HEK293T (cell line): ENCODE measurements around the gene IFT80.

Source experiments
- CTCF ChIA-PET: fragments of 350-600 bp; formaldehyde crosslinking; extraction: SDS; loops from one replicate; lab custom pipeline; 2021; ENCODE audit warnings: antibody characterized with exemption, inconsistent platforms; lab: Yijun Ruan, JAX
- POLR2A ChIA-PET: fragments of 350-600 bp; formaldehyde crosslinking; extraction: SDS; loops from one replicate; lab custom pipeline; 2020; ENCODE audit warnings: antibody characterized with exemption, inconsistent platforms; lab: Yijun Ruan, JAX
- DNase-seq: peaks from one replicate; pipeline ENCODE4 v3.0.0; 2012; ENCODE audit warnings: mixed read lengths; ENCODE audit errors: extremely low spot score
- ARNT ChIP-seq: fragments of 450-650 bp; IDR thresholded peaks from 2 replicates; pipeline ENCODE4 v1.6.1; 2017; ENCODE audit warnings: mild to moderate bottlenecking
- BHLHE40 ChIP-seq: fragments of 450-650 bp; IDR thresholded peaks from 2 replicates; pipeline ENCODE4 v1.6.1; 2016; ENCODE audit warnings: mild to moderate bottlenecking, moderate library complexity, borderline replicate concordance
- CTBP1 ChIP-seq: fragments of 450-650 bp; IDR thresholded peaks from 2 replicates; pipeline ENCODE4 v1.6.1; 2016; ENCODE audit warnings: borderline replicate concordance
- ELF4 ChIP-seq: fragments of 450-650 bp; IDR thresholded peaks from 2 replicates; pipeline ENCODE4 v1.6.1; 2017; ENCODE audit warnings: antibody characterized with exemption
- FOXA1 ChIP-seq: fragments of 450-650 bp; IDR thresholded peaks from 2 replicates; pipeline ENCODE4 v1.6.1; 2016; ENCODE audit warnings: mild to moderate bottlenecking
- FOXK2 ChIP-seq: fragments of 450-650 bp; IDR thresholded peaks from 2 replicates; pipeline ENCODE4 v1.6.1; 2016; ENCODE audit warnings: mild to moderate bottlenecking
- FOXM1 ChIP-seq: fragments of 450-650 bp; IDR thresholded peaks from 2 replicates; pipeline ENCODE4 v1.6.1; 2017; ENCODE audit warnings: mild to moderate bottlenecking, borderline replicate concordance
- HDGF ChIP-seq: fragments of 450-650 bp; IDR thresholded peaks from 2 replicates; pipeline ENCODE4 v1.6.1; 2017; ENCODE audit warnings: antibody characterized with exemption, borderline replicate concordance
- L3MBTL2 ChIP-seq: fragments of 450-650 bp; conservative IDR thresholded peaks from 2 replicates; pipeline ENCODE4 v1.6.1; 2016; ENCODE audit warnings: mild to moderate bottlenecking
- LEF1 ChIP-seq: fragments of 450-650 bp; IDR thresholded peaks from 2 replicates; pipeline ENCODE4 v1.6.1; 2017; ENCODE audit warnings: mild to moderate bottlenecking, borderline replicate concordance
- NFRKB ChIP-seq: fragments of 450-650 bp; IDR thresholded peaks from 2 replicates; pipeline ENCODE4 v1.6.1; 2016; ENCODE audit warnings: mild to moderate bottlenecking, moderate library complexity
- SP1 ChIP-seq: fragments of 450-650 bp; IDR thresholded peaks from 2 replicates; pipeline ENCODE4 v1.6.1; 2017
- SUZ12 ChIP-seq: fragments of 450-650 bp; IDR thresholded peaks from 2 replicates; pipeline ENCODE4 v1.6.1; 2016; ENCODE audit warnings: mild to moderate bottlenecking
- TARDBP ChIP-seq: fragments of 450-650 bp; IDR thresholded peaks from 2 replicates; pipeline ENCODE4 v1.6.1; 2016
- ZNF384 ChIP-seq: fragments of 450-650 bp; IDR thresholded peaks from 2 replicates; pipeline ENCODE4 v1.6.1; 2016
- TF ChIP-seq, protein P1 (sequence below): fragments of 450-650 bp; IDR thresholded peaks from 2 replicates; pipeline ENCODE4 v1.6.1; 2016

Gene IFT80

DNA sequence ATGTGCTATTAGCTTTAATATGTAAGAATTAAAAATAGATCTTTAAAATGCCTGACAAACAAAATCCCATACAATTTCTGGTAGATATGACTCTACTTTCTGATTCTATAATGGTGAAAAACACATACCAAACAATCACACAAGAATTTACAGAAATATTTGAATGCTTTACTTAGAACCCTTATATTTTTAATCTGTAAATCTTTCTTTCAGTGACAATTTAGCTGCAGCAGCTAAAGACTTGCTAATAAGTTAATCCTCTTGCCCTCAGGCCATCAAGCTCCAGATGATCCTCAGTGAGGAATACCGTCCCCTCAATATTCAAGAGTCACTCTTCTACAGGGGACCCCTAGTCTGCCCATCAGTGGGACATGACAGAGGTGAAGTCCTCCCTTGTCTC, 118.2 kb downstream of the IFT80 start:
- POLR2A ChIA-PET, result no interaction called here
- DNase-seq, result no peak
- TF ChIP-seq ELF4 (no peak), FOXA1 (no peak), FOXK2 (no peak), LEF1 (no peak), NFRKB (no peak), SP1 (no peak), ARNT (no peak), L3MBTL2 (no peak), BHLHE40 (no peak), CTBP1 (no peak), SUZ12 (no peak), ZNF384 (no peak), HDGF (no peak), TARDBP (no peak)
- TF ChIP-seq, protein P1, sequence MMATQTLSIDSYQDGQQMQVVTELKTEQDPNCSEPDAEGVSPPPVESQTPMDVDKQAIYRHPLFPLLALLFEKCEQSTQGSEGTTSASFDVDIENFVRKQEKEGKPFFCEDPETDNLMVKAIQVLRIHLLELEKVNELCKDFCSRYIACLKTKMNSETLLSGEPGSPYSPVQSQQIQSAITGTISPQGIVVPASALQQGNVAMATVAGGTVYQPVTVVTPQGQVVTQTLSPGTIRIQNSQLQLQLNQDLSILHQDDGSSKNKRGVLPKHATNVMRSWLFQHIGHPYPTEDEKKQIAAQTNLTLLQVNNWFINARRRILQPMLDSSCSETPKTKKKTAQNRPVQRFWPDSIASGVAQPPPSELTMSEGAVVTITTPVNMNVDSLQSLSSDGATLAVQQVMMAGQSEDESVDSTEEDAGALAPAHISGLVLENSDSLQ, result no peak
- CTCF ChIA-PET, result no interaction called here

DNA sequence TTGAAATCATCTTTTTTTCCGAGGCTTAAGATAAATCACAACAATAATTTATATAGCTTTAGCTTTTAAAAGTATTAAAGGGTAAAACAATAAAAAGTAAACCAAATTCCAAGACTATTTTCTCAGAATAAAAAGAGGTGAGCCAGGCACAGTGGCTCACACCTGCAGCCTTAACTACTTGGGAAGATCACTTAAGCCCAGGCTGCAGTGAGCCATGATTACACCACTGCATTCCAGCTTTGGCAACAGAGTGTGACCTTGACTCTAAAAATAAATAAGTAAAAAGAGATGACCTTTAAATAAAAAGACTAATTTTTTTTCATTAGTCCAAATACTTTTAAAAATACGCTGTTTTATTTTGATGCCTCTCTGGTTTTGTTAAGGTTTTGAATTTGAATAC, 119.4 kb downstream of the IFT80 start:
- POLR2A ChIA-PET, result no interaction called here
- TF ChIP-seq SP1, result no peak
- no peak for TF ChIP-seq ARNT
- CTCF ChIA-PET, result no interaction called here
- no peak for DNase-seq

DNA sequence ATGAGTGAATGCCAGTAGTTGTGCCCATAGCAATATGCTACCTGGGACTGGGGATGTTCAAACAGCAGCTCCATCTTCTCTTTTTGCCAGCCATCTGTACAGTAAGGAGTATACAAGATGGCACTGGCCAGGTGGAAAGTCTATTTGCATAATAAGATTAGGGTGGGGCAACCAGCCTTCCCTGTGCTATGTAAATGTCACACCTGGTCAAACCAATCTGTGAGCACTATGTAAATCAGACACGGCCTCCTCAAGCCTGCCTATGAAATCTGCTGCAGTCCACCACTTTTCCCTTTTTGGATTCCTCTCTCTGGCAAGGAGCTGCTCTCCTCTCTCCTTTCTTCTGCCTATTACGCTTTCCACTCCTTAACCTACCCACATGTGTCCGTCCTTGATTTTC, 120.8 kb downstream of the IFT80 start:
- CTCF ChIA-PET, result no interaction called here
- no peak for DNase-seq
- TF ChIP-seq HDGF (no peak), ELF4 (no peak), SUZ12 (no peak), LEF1 (no peak), L3MBTL2 (no peak), TARDBP (no peak), SP1 (no peak), ARNT (no peak), BHLHE40 (no peak)
- TF ChIP-seq, protein P1, result no peak
- POLR2A ChIA-PET, result no interaction called here

DNA sequence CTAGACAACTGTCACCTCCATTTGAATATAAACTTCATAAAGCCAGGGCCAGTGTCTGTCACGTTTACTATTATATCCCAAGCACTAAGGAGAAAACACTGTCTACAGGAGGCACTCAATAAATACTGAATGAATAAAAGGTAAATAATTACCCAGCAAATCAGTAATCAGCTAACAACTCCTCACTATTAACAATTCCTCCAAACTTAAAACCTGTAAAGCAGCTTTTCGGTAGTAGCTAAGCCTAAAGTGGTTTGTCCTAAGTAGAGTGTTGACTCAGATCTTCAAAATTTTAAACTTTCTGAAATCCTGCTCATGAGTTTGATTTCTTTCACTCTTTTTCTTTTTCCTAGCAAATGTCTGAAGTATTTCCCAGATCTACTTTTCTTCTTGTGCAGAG, 133.9 kb downstream of the IFT80 start:
- TF ChIP-seq FOXM1 (no peak), FOXK2 (no peak), L3MBTL2 (no peak), TARDBP (no peak), BHLHE40 (no peak), SUZ12 (no peak)
- no peak for DNase-seq
- CTCF ChIA-PET, result no interaction called here
- POLR2A ChIA-PET, result no interaction called here

DNA sequence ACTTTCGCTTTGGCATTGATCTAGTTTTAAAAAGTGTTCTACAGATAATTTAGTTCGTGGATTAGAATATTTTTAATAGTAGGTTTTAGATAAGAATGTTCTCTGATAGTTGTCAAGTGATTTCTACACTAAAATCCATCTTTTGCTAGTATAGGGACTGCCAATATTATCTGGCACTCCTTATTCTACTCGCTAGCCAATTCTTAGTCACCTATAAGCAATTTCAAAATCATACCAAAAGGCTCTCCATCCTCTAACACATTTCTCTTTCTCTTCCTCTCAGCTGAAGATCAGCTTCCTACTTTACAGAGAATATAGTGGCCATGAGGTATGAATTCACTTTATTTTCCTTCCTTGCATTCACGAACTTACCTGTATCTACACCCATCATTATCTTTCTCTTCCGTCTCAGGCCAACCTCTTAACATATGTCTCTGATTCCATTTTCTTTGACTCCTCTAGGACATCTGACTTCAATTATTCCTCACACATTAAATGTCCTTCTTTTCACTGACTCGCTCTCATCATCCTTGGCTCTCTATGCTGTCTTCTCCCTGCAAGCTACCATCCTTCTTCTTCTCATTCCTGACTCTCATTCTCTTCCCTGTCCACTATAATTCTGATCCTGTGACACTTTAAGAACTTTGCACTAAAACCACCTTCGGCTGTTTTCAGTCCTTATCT, 138.3 kb downstream of the IFT80 start:
- ChIA-PET CTCF (no interaction called here), POLR2A (no interaction called here)
- DNase-seq, result no peak
- TF ChIP-seq L3MBTL2 (no peak), SUZ12 (no peak)

DNA sequence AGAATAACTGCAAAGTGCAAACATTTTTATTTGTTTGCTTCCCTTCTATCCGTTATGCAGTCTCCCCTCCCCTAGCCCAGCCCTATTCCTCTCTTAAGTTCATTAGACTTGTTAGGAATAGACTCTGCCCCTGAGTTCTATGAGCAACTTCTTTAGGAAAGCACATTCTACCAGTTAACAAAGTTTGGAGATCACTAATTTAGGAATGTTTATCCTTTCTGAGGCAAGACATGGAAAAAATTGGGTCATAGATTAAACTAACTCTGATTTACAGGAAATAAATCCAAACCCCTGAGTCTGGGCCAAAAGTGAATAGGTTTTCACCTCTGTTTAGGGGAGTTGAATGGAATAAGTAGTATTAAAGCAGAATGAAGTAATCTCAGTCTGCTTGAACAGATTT, 139.4 kb downstream of the IFT80 start:
- ChIA-PET CTCF (no interaction called here), POLR2A (no interaction called here)
- no peak for DNase-seq
- TF ChIP-seq L3MBTL2 (no peak), ELF4 (no peak), ARNT (no peak), NFRKB (no peak), LEF1 (no peak), FOXM1 (no peak), TARDBP (no peak), FOXA1 (no peak), CTBP1 (no peak), SP1 (no peak), BHLHE40 (no peak), FOXK2 (no peak), ZNF384 (no peak), SUZ12 (no peak)
- TF ChIP-seq, protein P1, result no peak

DNA sequence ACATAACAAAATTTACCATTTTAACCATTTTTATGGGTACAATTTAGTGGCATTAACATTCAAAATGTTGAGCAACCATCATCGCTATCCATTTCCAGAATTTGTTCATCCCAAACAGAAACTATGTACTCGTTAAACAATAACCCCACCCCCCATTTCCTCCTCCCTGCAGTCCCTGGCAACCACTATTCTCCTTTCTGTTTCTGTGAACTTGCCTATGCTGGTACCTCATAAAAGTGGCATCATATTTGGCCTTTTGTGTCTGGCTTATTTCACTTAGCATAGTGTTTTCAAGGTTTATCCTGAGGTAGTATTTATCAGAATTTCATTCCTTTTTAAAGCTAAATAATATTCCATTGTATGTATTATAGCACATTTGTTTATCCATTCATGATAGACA, 141.4 kb downstream of the IFT80 start:
- no peak for DNase-seq
- CTCF ChIA-PET, result no interaction called here
- no peak for TF ChIP-seq FOXA1
- POLR2A ChIA-PET, result interaction anchor here (0.7 kb wide), 1 partner anchor 197 kb away, joined by 3 read pairs; no protein-coding TSS in a partner anchor

DNA sequence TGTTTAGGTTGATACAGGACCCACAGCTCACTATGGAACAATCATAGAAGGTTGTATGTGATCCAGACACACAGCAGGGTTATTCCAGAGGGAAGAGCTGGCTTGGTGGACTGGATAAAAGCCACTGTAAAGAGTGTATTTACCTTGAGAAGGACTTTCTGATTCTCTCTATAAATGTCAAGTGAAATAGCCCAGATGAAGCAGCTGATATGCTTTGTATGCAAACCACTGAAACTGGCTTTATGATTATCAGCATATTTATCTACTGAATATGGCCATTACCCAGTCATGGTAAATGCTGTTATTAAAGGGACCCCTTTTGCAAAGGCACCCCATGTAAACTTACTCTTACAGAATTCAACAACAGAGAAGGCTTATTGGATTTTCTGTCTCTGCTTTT, 145.7 kb downstream of the IFT80 start:
- CTCF ChIA-PET, result no interaction called here
- POLR2A ChIA-PET, result no interaction called here
- DNase-seq, result no peak
- TF ChIP-seq TARDBP (no peak), LEF1 (no peak), ELF4 (no peak), CTBP1 (no peak), HDGF (no peak), ZNF384 (no peak), NFRKB (no peak), FOXK2 (no peak), FOXM1 (no peak), SP1 (no peak), ARNT (no peak), SUZ12 (no peak), FOXA1 (no peak), BHLHE40 (no peak), L3MBTL2 (no peak)
- TF ChIP-seq, protein P1, result no peak
